ENCODE results near the gene TEX54.
A peak's percentile ranks its signal among the peaks of the same experiment; 100 is the strongest.
"Not testable (repeated sequence)": the region's sequence is repeated elsewhere in the genome, so short reads cannot be mapped to it uniquely, and the experiment has no call there.

Gene TEX54

DNA sequence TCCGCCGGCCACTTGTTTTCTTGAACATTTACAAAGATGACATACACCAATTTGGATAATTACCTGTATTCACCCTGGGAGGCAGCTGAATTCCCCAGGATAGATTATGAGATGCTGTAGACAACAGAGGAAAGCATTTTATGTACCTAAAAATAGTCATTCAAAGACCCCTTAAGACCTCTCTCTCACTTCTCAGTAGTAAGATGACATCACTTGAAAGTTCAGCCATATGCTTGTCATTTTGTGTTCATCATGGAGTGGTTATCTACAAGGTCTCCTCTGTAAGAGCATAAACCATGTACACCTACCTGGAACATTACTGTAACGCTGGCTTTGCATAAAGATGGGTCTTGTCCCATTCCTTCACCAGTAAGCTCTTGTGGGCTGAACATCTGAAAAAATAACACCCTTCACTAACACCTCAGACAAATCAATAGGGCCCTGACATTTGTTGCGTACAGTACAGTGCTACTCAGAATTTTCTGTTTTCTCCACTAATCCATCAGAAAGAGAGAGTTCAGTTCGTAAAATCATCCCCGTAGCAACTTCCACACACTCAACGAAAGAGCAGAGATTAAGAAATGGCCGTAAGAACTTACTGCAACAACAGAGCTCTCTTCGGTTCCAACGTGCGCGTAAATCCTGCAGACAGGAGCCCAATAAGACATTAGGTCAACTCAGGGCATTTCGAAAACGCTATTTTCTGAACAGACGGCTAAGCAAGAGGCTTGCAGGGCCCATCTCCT is 22.4 kb upstream of the TEX54 start:
- no peak for DNase-seq

DNA sequence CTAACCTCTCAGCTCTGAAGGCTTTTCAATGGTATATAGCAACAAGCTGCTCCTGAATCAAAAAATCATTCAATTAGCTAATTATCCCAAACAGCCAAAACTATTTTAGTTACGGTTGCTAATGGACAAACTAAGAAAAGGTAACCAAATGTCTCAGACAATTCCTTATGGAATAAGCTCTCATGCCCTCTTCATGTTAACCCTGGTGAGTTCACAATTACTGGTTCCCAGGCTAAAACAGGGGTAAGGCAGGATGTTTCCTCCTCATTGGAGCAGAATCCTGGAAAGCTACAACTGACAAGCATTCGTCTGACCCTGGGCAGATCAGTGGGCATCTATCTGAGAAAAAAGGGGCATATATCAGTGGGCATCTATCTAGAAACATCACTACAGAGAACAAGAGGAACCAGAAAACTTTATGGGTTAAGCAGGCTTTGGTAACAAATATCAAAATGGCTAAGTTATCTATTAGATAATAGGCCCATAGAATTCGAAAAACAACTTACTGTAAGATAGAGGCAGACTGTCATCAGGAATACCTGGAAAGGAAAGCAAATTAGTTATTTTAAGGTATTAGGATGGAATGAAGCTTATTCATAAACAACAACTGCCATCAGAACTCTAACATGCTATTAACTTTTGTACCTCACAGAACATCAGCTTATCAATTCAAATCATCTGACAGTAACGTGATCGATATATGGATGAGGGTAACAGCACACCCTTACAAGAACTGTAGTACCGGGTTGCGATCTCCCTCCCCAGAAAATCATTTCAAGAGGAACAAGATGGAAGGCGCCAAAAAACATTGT is 21.6 kb upstream of the TEX54 start:
- DNase-seq, result no peak

DNA sequence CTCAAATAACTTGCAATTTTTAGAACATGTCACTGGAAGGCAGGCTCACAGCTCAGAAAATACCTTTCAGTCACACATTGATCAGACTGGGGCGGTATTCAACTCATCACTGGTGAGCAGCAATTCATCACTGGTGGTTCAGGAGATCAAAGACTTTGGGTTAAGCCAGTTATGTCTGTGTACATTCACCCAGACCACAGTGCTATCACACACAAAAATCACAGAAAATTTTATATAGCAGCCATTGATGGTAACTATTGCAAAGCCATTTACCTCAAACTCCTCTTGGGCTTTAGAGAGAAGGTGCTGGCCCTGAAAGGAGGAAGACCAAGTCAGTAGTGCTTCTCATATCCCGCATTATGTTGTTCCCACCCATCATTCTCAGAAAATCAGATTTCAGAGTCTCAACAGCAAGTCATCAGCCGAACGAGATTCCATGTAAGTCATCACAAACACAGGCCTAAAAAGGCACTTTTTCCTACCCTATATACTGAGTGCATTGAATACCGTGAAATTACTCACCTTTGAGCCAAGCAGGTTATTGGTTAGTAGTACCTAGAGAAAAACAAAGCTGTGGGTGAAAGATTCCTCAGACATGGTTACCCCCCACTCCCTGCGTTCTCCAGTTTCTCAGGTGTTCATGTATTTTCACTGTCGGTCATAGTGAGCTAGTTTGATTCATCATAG is 20.8 kb upstream of the TEX54 start:
- no peak for DNase-seq

DNA sequence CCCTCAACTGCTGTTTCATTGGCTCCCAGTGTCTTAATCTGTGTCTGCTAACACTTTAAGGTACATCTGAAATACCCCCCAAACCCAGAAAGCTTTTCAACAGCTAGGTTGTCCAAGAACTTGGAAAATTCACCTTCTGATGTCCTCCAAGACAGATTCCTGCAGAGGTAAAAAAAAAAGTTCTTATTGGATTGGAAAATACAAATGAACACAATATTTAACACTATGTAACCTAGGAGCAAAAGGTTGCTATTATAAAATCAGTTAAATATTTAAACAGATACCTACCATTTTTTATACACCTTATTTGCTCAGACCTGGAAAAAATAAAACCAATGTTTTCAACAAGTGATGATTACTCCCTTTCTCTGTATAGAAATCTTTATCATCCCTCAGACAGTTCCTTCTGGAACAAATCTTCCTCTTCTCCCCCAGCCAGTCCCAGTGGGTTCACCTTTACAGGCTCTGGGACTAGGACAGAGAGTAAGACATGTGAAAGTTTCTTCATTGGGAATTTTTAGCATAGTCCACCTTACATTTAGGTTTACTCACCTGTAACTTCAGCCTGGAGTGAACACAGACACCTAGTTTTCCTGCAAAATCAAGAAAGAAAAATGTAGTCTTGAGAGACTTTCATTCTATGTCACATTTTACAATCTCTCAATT is 20.0 kb upstream of the TEX54 start:
- no peak for DNase-seq

DNA sequence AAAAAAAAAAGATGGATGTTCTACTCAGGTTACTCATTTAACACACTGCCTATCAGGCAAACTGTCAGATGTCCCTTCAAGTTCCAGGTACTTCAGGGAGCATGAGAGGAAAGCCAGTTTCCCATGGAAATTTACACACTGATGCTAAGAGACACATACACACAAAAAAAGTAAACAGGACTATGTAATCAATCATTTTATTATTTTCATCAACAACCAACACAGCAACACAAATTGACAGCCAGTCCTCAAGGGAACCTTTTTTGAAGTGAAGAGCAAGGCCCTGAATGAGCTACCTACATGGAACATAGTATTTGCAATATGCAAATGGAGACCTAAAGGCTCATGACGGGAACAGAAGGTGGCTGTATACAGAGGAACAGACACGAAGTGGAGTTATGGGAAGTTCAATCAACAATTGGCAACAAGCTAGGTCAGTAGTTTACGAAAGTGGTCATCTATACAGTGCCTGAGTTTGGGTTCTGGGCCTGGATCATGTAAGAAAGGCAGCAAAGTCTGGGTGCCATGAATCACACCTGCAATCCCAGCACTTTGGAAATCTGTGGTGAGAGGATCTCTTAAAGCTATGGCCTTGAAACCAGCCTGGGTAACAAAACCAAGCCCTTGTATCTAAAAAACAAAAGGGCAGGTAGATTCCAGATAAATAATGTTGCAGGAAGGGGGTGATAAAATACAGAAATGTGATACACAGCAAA is 19.3 kb upstream of the TEX54 start:
- DNase-seq, result no peak

DNA sequence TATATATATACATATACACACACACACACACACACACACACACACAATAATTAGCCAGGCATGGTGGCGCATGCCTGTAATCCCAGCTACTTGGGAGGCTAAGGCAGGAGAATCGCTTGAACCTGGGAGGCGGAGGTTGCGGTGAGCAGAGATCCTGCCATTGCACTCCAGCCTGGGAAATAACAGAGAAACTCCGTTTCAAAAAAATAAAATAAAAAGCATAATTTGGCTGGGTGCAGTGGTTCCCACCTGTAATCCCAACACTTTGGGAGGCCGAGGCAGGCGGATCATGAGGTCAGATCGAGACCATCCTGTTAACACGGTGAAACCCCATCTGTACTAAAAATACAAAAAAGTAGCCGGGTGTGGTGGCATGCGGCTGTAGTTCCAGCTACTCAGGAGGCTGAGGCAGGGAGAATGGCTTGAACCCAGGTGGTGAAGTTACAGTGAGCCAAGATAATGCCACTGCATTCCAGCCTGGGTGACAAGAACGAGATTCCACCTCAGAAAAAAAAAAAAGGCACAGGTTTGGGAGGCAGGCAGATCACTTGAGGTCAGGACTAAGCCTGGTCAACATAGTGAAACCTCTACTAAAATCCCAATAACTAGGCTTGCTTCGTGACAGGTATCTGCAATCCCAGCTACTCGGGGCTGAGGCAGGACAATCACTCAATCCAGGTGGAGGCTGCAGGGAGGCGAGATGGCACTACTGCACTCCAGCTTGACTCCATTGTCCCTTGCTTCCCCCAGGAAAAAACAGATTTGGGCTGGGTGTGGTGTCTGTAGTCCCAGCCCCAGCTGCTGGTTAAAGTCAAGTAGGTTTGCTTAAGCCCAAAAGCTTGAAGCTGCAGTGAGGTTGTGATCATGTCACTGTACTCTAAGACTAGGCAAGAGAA is 18.5 kb upstream of the TEX54 start:
- DNase-seq, result no peak

DNA sequence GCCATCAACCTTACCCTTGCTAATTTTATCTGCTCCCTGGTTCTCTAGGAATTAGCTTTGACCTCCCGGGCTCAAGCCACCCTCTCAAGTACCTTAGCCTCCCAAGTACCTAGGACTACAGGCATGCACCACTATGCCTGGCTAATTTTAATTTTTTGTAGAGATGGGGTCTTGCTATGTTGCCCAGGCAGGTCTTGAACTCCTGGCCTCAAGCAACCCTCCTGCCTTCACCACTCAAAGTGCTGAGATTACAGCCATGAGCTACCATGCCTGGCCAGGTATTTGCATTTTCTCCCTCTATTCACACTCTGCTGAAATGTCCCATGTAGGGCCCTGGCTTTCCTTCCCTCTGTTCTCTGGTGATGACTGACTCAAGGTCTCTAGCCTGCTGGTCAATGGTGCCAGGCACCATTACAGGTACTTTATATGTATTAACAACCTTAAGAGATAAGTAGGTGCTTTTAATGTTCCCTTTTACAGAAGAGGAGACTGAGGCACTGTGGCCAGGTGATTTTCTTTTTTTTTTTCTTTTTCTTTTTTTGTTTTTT is 15.2 kb upstream of the TEX54 start:
- no peak for DNase-seq

DNA sequence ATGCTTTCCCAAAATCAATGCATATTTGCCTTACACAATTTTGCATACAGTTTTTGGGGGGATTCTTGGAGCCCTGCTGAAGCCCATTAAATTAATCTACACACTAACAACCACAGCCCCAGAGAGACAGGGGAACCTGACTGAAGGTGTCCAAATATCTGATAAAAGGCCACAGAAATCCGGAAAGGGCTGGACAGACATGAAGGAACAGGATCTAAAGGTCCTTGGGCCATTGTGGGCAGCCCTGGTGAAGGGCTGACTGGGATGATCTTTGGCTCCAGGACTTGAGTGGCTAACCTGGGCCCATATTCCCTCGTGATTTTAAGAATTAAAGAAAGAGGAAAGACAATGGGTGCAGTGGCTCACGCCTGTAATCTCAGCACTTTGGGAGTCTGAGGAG is 13.5 kb upstream of the TEX54 start:
- DNase-seq, result no peak

DNA sequence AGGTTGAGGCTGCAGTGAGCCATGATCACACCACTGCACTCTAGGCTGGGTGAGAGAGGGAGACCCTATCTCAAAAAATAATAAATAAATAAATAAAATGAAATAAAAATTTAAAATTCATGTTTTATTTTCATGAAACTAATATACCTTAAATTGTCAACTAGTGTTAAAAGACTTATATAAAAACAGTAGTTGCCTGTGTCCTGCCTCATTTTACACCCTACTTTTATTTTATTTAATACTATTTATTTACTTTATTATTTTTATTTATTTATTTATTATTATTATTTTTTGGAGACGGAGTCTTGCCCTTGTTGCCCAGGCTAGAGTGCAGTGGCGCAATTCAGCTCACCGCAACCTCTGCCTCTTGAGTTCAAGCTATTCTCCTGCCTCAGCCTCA is 11.5 kb upstream of the TEX54 start:
- DNase-seq, result no peak

DNA sequence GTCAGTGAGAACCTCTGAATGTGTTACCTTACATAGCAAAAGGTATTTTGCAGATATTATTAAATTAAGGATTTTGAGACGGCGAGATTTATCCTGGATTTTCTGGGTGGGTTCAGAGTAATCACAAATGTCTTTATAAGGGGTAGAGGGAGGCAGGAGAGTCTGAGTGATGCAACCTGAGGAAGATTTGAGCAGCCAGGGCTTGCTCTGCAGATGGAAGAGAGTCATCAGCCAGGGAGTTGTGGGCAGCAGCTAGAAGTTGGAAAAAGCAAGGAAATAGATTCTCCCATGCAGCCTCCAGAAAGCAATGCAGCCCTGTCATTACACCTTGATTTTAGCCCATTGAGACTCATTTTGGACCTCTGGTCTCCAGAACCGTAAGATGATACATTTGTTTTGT is 10.8 kb upstream of the TEX54 start:
- DNase-seq, result no peak

DNA sequence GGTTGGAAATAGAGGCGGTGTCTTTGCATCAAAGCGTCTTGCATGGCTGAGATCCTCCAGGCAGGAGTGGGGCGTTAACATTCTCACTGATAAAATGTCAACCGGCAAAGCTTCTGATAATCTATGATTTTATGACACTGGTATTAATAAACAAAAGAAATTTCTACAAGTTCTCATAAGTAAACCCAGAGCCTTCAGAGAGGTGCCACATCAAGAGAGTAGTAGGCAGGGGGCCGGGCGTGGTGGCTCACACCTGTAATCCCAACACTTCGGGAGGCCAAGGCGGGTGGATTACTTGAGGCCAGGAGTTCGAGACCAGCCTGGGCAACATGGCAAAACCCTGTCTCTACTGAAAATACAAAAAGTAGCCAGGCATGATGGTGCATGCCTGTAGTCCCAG is 10.2 kb upstream of the TEX54 start:
- not testable (repeated sequence) for DNase-seq

DNA sequence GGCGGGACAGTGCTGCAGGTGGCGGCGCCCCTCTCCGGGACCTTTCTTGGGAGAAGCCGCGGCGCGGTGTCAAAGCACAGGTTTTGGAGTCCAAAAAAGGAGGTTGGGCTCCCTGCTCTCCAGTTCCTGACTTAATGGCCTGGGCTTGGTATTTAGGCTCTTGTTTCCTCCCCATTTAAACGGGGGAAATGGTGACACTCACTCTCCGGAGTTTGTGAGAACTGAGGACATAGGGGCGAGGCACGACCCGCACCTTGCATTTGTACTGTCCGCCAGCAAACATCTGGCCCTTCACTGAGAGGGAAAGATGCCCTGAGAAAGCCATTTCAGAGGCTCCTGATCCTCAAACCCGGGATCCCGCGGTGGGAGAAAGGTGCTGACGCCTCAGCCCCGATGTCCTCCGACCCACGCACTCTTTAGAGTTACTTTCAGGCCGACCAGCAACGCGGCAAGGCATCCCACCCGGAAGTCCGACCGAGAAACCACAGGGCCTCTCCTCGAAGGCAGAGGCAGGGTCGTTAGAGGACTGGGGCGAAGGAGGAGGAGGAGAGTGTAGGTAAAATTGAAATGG is 9.6 kb upstream of the TEX54 start:
- DNase-seq, result no peak

DNA sequence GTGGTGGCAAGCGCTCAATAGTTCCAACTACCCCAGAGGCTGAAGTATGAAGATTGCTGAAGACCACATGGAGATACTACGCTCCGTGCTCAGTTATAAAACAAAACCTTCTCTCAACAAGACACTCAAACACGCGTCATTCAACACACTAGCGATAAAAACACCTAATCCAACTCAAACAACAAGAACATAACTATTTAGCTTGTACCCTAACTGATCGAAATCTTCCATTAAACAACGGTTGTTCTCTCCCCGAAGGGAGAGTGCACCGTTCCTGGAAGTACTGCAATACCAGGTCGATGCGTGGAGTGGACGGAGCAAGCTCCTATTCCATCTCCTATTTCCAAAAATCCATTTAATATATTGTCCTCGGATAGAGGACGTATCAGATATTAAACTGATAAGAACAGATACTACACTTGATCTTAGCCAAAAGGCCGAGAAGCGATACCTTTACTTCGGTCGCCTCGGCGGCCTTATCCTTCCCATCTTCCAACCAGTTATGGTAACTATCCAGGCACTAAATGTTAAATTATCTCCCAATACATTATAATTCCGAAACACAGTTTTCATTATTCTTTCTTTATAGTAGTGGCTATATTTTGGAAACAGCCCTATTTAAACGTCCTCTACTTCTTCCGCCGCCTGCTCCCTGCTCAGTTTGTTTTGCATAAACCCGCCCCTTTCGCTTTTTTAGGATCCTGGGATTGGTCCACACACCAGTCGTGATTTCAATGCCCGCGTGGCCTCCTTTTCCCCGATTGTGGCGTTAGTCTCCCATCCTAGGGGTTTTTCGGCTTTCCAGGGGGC is 8.9 kb upstream of the TEX54 start:
- DNase-seq, result peak; percentile 98

DNA sequence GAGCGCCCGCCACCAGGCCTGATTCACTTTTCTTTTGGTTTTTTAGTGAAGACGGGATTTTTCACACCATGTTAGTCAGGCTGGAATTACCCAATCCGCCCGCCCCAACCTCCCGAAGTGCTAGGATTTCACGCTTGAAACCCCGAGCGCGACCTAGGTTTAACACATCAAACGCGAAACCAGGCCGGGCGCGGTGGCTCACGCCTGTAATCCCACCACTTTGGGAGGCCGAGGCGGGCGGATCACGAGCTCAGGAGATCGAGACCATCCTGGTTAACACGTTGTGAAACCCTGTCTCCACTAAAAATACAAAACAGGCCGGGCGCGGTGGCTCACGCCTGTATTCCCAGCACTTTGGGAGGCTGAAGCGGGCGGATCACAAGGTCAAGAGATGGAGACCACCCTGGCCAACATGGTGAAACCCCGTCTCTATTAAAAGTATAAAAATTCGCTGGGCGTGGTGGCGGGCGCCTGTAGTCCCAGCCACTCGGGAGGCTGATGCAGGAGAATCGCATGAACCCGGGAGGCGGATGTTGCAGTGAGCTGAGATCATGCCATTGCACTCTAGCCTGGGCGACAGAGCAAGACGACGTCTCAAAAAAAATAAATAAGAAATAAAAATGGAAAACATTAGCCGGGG is 8.2 kb upstream of the TEX54 start:
- not testable (repeated sequence) for DNase-seq

DNA sequence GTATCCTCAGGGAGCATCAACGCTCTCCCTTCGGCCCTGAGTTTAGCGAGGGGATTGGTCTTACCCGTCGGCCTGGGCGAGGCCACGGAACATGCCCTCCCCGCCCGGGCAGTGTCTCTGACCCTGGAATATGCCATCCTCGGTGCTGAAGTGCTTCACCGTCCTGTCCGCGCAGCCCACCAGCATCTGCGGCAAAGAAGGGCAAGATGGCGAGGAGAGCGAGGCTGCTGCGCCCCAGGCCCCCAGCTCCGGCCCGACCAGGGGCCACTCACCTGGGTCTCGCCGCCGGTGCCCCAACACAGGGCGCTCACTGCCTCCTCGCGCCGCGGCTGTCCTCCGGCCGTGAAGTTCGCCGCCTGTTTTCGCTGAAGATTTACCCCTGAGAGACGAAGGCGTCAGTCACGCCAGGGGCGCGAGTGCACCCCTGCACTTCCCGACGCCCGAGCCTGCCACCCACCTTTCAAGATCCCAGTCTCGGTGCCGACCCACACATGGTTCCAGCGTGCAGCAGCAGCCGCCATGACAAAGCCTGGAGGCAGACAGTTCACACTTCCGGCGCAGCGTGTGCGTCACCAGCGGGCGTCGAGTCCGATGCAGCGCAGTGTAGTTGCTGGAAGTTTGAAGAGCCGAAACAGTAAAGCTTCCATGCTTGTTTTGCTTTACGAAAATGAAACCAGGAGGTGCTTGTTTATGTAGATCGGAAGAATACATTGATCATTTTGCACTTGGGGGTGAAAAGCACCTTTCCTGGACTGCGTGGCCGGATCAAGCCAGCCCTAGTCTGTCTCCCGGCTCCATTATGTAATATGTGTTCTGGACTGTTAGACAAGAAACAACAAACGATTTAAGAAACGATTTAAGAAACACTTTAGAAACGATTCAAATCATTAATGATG is 6.7 kb upstream of the TEX54 start, which contains the start of gene WDR74:
TSS of gene WDR74 (minus strand) at position 541 of the 896 bp plus-strand sequence. CDS start at position 521, 20 bp downstream.
- DNase-seq, result peak; percentile 84

DNA sequence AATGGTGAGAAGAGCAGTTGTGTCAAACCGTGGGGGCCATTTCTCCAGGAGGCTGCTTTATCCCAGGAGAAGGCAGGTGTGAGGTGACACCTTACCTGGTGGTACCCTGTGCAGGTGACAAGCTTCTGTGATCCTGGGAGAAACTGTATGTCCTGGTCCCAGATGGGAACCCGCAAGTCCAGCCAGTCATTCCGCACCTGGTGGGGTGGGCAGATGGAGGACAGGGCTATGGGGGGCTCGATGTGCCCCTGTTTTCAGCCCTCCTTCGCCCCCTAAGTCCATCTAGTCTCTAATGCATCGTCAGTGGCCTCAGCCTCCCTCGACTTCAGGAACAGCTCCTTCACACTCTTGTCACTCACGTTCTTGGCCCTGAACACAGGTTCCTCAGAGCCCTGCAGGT is 2.7 kb upstream of the TEX54 start:
- DNase-seq, result no peak

DNA sequence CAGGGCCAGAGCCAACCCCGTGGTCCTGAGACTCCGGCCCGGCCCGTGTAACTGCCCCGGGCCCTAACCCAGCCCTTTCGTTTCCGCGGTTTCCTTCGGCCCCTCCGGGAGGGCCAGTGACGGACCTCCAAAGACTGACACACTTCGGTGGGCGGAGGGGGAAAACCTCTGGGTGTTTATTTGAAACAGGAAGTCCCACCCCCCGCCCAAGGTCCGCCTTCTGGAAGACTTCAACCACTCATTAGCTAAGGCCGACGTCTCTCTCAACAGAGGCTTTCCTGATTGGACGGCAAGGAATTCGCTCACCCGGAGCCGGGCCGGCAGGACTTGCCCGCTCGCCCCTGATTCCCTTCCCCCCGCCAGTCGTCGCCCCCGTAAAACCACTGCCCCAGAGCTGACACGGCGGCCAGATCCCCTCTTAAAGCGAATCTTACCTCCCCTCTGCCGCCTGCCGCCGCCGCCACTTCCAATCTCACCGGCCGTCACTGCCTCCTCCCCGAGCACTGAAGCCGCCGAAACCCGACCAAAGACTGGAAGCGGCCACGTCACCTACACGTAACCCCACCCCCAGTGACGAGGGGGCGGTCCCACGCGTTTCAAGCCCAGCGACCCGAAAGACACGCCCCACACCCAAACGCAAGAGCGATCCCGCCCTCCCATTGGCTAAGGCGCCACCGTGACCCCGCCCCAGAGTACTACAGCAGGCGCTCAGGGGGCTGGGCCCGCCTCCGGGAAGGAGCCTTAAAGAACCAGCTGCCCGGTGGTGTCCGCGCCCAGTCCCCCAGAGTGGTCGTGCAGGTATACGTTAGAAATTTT is 913 bp downstream of the TEX54 start, which contains the start of gene STX5:
TSS of gene STX5 (minus strand) at position 532 of the 816 bp plus-strand sequence. CDS start 808 bp downstream, outside the sequence.
- peak; percentile 98 for DNase-seq

Data from NCI-H748 treated with DMSO at 0.1 percent for 48 hours (cell line).